Measurements from ENCODE around the gene HUNK.

HUNK gene

DNA sequence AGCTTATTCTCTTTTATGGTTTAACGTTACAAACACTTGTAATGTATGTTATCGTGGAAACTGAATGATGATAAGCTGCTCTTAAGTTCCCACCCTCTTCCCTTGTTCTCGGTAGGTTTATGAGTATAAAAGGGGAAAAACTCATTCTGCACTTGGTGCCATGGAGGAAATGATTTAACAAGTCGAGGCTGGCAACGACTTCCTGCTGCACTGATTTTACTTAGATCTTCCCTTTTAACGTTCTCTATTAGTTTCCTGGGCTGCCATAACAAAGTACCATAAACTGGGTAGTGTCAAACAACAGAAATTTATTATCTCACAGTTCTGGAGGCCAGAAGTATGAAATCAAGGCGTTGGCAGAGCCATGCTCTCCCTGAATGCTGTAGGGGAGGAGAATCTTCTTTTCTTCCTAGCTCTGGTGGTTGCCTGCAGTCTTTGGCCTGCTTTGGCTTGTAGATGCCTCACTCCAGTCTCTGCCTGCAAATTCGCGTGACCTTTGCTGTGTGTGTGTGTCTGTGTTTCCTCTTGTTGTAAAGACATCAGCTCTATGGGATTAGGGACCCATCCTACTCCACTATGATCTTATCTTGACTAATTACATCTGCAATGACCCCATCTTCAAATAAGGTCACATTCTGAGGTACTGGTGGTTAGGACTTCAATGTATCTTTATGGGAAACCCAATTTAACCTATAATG lies 26.3 kb downstream of the HUNK start:
- DNase-seq = no peak

- DNase-seq = no peak
Observed at GRCh38 chr21:31900121-31900895, 27.5 kb downstream of the HUNK start.

GRCh38 chr21:31901315-31901714 lies 28.5 kb downstream of the HUNK start:
- no peak for DNase-seq

DNA sequence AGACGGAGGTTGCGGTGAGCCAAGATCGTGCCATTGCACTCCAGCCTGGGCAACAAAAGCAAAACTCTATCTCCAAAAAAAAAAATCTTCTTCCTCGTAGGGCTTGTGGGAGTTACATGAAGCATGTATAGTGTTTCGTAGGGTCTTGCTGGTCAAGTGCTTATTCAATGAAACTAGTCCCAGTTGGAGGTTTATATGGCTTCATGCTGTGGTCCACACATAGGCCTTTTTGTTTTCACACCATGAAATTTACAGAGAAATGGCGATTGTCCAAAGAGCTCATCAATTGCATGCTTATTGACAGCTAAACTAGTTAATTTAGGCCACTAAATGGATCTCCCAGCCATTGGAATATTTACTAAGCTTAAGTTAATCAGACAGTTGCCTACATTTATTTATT lies 29.6 kb downstream of the HUNK start:
- no peak for DNase-seq

GRCh38 chr21:31903896-31904295 lies 31.1 kb downstream of the HUNK start:
- DNase-seq = no peak

DNA sequence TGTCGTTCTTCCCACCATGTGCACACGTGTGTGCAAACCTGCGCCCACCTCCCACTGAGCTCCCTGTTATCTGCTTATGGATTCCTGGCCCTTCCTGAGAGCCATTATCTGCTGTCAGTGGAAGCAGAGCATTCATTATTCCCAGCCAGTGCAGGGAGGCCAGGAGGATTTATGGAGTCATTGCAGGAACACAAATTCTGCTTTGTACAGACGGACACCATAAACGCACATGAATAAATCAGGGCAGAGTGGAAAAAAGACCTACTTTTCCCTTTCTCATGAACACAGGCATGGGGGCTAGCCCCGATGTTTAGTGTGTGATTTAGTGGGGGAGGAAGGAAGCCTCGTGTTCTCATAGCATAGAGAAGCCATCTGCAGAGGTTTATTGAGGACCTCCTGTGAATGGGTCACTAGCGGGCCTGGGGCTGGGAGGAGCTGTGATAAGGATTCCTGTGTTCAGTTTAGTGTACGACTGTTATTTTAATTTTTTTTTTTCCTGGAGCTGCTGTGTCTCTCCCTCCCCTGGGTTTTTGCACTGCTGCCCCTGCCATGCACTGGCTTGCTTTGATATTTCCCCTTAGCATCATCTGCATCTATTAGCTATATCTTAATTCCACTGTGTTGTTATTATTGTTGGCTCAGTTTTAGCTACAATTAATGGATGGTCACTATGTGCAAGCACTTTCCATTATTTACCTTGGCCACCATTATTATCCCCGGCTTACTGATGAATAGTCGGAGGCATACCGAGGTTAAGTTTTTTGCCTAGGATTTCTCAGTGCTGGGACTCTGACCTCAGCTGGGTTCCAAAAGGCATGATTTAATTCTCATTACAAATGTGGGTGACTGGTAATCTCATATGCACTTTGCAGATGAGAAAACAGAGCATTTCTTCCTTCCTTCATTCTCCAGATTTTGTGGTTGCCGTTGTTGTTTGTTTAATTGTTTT lies 33.0 kb downstream of the HUNK start:
- DNase-seq = no peak

- no peak for DNase-seq
Observed at GRCh38 chr21:31908106-31909031, 35.5 kb downstream of the HUNK start.

- no peak for DNase-seq
Observed at GRCh38 chr21:31909153-31910073, 36.6 kb downstream of the HUNK start.

GRCh38 chr21:31910074-31910470 lies 37.3 kb downstream of the HUNK start:
- DNase-seq = no peak

DNA sequence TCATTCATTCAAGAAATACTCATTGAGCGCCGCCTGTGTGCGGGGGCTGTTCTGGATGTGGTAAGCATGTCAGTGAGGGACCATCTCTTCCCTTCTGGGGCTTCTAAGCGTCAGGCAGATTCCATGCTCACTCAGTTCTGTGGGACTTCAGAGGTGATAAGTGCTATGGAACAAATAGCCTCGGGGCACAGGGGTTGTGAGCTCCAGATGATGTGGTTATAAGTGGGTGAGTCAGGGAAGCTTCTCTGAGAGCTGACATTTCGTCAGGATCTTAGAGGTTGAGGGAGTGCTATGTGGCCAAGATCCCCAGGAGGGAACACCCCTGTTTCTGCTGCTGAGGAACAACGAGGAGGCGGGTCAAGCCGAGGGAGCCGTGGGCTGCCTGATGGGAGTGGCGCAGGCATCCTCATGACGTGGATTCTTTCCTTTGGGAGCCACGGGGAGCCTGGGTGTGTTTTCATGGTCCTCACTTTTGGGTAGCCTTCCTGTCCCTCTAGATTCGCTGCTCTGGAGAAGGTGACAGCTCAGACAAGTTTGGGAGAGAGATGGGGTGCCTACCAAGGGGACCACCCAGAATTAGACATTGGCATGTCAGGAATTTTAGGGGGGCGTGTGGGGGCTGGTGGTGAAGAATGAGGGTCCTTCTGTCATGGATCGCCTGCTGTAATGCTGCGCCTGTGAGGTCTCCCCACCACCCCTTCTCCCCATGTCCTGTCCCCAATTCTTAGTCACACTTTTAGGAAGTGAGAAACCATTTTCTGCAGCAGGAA lies 38.5 kb downstream of the HUNK start:
- DNase-seq = no peak

GRCh38 chr21:31912501-31912900 lies 39.7 kb downstream of the HUNK start:
- no peak for DNase-seq

DNA sequence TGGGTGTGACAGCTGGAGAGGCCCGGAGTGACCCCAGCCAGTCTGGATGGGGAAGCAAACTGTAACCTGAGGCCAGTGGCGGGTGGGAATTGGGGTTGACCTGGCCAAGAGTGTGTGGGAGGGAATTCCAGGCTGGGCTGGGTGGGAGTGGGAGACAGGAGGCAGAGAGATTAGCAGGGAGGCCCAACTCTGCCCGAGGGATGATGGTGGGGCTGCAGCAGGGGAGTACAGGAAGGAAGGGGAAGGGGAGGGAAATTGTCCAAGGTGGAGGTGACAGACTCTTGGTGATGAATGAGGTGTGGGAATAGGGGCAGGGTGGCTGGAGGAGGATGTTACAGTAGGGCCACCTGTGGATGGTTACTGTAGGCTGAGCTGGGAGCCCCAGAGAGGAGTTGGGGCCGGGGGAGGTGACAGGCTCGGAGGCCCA lies 40.4 kb downstream of the HUNK start:
- no peak for DNase-seq

- no peak for DNase-seq
Observed at GRCh38 chr21:31914472-31914871, 41.7 kb downstream of the HUNK start.

DNA sequence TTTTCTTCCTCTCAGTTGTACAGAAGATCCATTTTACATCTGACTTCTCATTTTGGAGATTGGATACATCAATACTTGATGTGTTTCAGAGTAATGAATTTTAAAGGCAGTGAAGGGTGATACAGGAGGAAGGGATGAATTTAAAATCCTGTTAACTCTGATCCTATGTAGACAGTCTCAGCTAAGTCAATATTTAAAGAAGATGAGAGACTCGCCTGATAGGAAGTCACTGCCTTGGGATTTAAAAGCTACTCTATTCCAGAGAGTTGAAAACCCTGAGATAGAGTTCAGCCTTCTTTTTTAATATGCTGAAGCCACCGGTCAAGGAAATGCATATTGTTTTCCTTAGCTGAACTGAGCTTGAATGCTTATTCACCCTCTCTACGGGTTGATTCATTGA lies 42.7 kb downstream of the HUNK start:
- no peak for DNase-seq

DNA sequence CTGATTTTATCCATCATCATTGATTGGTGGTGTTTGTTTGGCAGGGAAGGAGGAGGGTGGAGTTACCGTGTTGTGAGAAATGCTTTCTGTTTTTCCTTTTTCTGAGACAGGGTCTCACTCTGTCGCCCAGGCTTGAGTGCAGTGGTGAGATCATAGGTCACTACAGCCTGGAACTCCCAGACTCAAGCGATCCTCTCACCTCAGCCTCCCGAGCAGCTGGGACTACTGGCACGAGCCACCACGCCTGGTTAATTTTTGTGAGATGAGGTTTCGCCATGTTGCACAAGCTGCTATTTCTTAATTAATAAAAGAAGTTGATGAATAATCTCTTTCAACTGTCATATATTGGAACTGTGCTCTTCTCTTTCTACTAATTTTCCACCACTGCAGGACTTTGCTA lies 44.3 kb downstream of the HUNK start:
- DNase-seq = no peak

DNA sequence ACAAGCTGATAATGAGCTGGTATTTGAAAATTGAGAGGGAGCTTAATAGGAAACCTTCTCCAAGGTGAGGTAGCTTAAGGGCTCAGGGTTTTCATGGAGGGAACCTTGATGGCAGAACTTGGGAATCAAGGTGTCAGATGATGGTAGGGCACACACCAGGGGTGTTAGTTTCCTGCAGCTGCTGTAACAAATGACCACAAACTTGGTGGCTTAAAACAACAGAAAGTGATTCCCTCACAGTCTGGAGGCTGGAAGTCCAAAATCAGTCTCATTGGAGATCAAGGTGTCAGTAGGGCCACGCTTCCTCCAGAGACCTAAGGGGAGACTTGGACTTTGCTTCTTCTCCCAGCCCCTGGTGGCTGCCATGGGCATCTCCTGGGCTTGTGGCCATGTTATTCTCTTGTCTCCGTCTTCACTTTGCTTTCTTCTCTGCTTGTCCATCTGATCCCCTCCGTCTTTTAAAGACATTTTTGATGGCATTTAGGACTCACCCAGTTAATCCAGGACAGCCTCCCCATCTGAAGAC lies 45.5 kb downstream of the HUNK start:
- DNase-seq = no peak

- DNase-seq = no peak
Observed at GRCh38 chr21:31920275-31920674, 47.5 kb downstream of the HUNK start.

DNA sequence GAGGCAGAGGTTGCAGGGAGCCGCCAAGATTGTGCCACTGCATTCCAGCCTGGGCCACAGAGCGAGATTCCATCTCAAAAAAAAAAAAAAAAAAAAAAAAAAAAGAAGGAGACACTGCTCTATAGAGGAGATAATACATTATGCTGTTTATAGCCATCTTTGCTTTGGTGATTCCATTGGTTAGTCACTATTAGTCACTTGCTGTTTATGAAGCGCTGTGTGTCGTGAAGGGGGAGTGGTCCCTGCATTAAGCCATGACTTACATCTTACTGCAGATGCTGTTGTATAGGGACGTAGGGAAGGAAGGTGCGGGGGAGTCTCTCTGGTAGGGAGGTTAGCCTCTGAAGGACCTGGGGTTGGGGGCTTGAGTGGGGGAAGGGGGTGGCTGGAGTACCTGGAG lies 48.3 kb downstream of the HUNK start:
- no peak for DNase-seq

- no peak for DNase-seq
Observed at GRCh38 chr21:31922881-31923280, 50.1 kb downstream of the HUNK start.

DNA sequence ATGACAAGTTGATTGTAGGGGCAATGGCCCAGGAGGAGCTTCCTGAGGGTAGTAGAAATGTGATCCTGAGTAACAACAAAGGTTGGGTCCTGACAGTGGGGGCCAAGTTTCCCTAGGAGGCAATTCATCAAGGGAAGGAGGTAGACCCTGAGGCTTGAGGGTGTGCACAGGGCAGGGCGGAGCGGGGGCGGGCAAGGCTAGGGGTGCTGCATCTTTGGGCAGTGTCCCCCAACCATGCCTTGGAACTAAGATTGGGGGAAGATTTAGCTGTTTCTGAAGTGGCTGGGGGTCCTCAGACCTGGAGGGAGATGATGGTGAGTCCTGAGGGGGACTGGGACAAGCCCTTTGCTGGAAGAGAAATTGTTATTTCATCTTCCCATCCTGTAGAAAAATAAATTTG lies 50.9 kb downstream of the HUNK start:
- DNase-seq = no peak

Measured in right forelimb (tissue), 1 donor.